H7 (cell line): ENCODE measurements around the gene HNRNPA2B1. TPM values are rescaled to one million over a fixed set of nuclear protein-coding genes. Genes with fewer than 3 reads are reported as not detected.
A peak's percentile ranks its signal among the peaks of the same experiment; 100 is the strongest.
"Not testable (repeated sequence)": the region's sequence is repeated elsewhere in the genome, so short reads cannot be mapped to it uniquely, and the experiment has no call there.

Experiments
- DNase-seq: peaks from one replicate; pipeline ENCODE4 v3.0.0; 2012
- H3K27me3 ChIP-seq: 2 replicates; pipeline ENCODE4 v1.6.0; 2011; ENCODE audit warnings: mild to moderate bottlenecking, low read length; ENCODE audit not compliant: control insufficient read depth, insufficient read depth
- H3K36me3 ChIP-seq: replicated peaks from 2 replicates; pipeline ENCODE4 v1.5.1; 2011; ENCODE audit warnings: low read length; ENCODE audit not compliant: control insufficient read depth, insufficient read depth
- H3K4me3 ChIP-seq: 2 replicates; pipeline ENCODE4 v1.5.1; 2011; ENCODE audit warnings: low read depth, mild to moderate bottlenecking, control low read depth, low read length, moderate library complexity; ENCODE audit not compliant: insufficient read depth
- total RNA-seq: library from RNA; depleted of rRNA; stranded (reverse); fragments of >200 nt; shearing (Covaris generic); gene quantifications from 2 replicates; pipeline ENCODE4 v1.2.3, GENCODE V29; 2014

The HNRNPA2B1 gene
- total RNA-seq, 1 experiment from 2014 or later, result 223 TPM

DNA sequence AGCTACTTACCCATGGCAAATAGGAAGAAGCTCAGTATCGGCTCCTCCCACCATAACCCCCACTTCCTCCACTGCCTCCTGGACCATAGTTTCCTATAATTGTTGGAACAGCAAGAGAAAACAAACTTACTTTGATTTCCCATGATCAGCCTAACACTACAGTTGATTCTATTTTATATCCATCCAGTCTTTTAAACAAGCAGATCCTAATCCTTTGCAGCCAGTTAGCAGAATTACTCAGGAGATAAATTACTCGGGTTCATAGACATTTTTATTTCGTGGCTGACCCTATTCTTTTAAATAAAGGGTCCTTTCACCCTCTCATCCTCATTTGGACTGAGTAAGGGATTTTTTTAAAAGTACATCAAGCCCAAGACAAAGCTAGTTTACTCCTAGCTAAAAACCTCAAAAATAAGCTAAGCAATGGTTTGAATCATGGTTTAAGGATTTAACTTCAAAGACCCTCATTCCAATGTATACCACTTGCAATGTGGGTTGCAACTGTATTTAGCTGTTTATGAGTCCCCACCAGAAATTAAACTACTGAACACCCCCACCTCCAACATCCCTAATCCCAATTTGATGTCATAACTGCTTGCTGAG, 8.0 kb downstream of the HNRNPA2B1 start:
- Histone ChIP-seq H3K4me3 (no peak overlapping the region), H3K36me3 (peaks cover 59% of the 10 kb centered on the region)

DNA sequence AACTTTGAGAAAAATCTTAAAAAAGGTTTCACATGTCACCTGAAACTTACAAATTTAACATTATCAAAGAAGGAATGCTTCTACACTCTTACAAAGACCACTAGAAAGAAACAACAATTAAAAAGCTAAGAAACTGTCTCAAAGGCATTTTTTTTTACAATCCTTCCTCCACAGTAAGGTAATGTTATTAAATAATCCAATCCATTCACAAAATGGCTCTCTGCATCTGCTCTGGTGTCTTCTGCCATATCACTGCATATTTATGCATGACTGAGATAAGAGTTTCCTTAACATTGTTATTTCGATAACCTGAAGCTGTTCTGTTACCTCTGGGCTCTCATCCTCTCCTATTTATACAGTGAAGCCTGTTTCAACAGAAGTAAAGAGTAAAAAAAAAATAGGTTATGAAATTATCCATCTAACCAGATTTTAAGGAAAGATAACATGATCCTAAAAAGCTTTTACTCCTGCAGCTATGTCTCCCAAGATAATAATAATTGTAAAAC, 8.5 kb downstream of the HNRNPA2B1 start:
- H3K4me3 ChIP-seq, result no peak overlapping the region
- peaks cover 55% of the 10 kb centered on the region for H3K36me3 ChIP-seq
- H3K27me3 ChIP-seq, result no peaks in the 10 kb centered on the region
- no peak for DNase-seq

More for the DNA sequence above, 8.0 kb downstream of the HNRNPA2B1 start:
- no peak for DNase-seq
- no peaks in the 10 kb centered on the region for H3K27me3 ChIP-seq

DNA sequence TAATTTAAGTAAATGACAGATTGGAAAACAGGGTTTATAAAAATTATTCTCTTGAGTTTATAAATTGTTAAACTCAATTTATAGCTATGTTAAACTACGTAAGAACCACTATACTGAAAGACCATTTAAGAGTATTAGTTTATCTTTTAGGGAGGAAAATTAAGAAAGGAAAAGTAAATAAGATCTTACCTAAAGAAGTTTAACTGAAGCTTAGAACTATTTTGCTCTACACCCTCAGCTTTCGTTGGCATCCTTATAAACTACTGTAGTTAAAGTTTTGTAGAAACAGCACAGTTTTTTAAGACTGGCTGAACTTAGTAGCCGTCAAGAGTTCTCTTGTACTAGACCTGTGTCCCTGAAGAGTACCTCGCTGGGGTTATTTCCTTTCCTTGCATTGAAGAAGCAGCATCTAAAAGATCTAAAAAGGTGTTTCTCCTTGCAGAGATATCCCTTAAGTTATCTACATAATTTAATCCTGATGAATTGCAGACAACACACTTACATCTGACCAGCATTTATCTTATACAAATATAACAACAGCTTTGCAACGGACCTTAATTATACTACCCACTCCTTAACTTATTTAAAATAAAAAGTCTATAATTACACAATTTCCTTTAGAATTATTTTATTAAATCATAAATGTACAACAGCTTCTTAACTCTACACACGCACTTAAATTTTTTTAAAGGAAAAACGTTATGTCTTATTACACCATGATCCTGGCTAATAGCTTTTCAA, 9.1 kb downstream of the HNRNPA2B1 start:
- H3K27me3 ChIP-seq, result no peaks in the 10 kb centered on the region
- DNase-seq, result no peak
- no peak overlapping the region for H3K4me3 ChIP-seq
- H3K36me3 ChIP-seq, result peaks cover 51% of the 10 kb centered on the region

DNA sequence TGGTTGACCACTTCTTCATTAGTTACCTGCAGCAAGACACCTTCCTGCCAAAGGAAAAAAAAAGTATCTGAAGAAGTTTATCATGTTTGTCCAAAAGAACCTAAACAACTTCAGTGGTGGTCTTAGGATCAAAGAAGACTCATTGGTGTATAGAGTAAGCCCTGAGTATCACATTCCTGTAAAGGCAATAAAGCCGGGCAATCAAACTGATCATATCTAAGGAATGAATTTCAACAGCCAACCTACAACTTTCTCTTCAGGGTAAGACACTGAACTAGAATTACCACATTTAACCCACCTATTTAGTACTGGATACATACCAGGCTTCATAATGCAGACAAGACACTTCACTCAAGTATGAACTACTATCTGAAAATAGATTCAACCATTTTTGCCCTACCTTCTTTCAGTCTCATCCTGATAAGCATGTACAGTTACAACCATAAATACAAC, 10.1 kb downstream of the HNRNPA2B1 start:
- no peaks in the 10 kb centered on the region for H3K27me3 ChIP-seq
- H3K36me3 ChIP-seq, result peaks cover 43% of the 10 kb centered on the region
- no peak for DNase-seq
- no peak overlapping the region for H3K4me3 ChIP-seq

DNA sequence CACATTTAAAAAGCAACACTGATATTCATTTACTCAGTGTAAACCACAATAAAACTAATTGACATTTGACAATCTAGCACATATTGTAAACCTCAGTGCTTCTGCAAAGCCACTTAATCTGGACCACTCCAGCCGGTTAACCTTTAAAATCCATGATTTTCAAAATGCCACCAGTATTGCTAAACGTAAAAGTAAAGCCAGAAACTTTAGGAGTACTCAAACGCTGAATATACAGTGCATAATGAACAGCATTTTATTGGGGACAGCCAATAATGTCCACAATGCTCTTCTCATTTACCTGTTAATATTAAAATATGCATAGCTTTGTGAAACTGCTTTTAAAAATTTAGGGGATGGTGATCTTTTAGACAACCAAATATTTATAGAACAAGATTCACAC, 10.8 kb downstream of the HNRNPA2B1 start:
- H3K36me3 ChIP-seq, result peaks cover 43% of the 10 kb centered on the region
- DNase-seq, result no peak

DNA sequence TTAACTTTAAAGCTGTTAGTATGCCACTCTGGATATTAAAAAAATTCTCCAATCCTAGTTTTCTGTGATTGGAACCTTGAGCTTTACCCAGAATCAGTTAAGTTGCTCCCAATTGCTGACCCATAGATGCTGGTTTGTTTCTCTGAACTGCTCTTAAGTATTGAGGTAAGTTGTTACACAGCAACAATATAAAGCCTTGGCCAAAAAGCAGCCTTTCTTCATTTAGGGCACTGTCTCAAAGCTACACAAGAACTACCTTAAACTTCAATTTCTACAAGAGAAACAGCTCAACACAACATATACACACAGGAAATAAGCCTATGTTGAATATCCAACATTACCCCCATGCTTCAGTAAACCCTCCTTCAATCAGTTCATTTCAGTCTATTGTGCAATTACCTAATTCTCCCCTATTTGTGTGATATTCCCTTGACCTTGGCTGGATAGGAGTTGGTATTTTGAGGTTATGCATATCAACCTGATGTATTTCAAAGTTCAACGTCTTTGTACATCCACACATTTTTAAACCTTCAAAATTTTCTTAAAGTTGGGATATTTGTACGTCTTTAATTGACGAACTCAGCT, 11.5 kb downstream of the HNRNPA2B1 start:
- Histone ChIP-seq H3K4me3 (no peak overlapping the region), H3K36me3 (peaks cover 39% of the 10 kb centered on the region), H3K27me3 (no peaks in the 10 kb centered on the region)
- no peak for DNase-seq

More for the DNA sequence above, 10.8 kb downstream of the HNRNPA2B1 start:
- Histone ChIP-seq H3K4me3 (no peak overlapping the region), H3K27me3 (no peaks in the 10 kb centered on the region)

DNA sequence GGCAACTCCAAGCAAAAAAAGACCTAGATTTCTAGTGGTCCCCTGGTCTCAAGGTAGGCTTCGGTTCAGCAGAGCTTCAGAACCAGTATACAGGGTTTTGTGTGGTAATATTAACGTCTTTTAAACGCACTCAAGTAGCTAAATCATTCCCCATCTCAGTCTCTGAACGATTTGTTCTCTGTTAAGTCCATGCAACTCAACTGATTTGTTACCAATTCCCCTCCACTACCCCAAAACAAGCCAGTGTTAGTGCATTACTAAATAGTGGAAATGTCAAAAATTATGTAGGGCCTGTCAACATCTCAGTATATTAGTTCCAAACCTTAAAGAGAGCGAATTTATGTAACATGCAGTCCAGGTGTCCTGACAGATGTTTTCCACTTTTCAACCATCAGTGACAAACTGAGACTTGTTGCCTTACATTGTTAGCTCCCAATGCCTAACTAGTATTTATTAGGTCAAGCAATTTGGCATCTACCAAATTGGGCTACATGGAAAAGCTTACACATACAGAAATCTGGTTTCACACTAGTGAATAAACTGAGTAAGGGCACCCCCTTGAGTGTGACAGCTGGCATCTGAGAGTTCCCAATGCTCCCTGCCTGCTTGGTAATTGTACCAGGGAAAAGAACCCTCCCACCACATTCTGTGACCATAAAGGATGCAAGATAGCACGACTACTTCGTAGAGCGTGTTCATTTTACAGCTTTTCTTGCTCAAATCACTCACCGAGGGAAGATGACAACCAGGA, 12.2 kb downstream of the HNRNPA2B1 start:
- peak; percentile 17 for DNase-seq
- Histone ChIP-seq H3K27me3 (no peaks in the 10 kb centered on the region), H3K4me3 (no peak overlapping the region), H3K36me3 (peaks cover 34% of the 10 kb centered on the region)

DNA sequence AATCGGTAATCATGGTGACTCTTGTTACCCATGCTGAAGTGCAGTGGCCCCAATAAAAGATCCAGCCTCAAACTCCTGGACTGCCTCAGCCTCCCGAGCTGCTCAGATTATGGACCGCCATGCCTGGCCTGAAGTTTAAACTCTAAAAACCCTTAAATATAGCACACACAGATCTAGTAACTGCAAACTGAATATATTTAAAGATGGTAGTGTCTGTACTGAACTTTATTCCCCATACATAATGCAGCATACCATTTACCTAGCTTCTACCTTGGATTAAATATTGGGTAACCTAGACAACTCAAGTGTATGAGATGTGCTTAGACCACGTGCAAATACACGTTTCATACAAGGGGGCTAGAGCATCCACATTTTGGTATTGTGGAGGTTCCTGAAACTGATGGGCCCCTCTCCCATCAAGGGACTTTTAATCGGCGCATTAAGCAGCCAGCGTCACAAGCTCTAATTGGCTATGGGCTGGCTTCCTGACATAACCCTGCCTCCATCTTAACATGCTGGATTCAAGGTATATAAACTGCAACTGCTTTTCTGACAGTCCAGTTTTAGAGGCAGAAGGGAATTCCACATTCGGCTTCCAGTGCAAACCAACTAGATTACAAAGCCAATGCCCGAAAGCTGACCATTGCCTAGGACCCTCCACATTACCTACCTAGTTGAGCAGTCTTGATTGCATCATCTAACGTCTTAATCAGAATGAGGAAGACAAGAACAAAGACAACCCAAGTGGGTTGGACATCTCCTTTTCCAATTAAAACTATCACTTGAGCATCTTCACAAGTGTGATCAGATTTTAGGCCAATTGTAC, 13.0 kb downstream of the HNRNPA2B1 start:
- Histone ChIP-seq H3K4me3 (no peak overlapping the region), H3K27me3 (no peaks in the 10 kb centered on the region), H3K36me3 (peaks cover 27% of the 10 kb centered on the region)
- no peak for DNase-seq

DNA sequence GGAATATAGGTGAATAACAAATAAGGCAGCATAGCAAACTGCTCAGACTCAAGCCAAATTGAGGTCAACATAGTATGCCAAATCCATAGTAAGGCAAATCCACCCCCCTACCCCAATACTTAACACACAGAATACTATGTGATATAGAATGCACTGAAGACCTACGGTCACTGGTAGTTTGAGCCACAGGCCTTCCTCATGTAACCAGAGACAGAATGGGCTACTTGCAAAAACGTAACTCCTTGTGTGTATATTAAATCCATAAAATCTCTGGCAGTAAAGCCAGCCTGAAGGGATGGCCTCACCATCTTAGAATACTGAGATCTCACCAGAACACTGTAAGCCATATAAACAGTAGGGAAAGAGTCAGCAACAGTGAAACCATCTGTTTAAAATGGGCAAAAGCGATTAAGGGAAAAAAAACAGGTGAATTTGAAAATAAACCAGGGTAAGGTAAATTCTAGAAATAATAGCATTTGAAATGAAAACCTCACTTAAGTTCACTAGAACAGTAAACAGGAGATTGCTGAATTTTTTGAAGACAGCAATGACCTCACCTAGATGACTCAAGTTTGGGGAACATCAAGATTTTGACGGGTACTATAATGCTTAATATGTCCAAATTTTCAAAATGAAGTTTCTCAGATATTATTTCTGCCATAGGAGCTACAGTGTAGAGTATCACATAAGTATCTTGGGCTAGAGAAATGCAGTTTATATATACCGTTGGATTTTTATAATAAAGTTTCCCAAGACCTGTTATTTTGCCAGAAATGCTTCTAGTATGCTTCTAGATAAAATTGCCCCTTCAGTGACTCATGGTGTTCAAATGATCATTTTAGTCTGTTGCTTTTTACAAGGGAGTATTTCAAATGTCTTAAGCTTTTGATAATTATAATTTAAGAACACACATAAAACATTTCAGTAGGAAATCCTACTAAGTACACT, 13.9 kb downstream of the HNRNPA2B1 start:
- Histone ChIP-seq H3K36me3 (peaks cover 19% of the 10 kb centered on the region), H3K27me3 (no peaks in the 10 kb centered on the region)

DNA sequence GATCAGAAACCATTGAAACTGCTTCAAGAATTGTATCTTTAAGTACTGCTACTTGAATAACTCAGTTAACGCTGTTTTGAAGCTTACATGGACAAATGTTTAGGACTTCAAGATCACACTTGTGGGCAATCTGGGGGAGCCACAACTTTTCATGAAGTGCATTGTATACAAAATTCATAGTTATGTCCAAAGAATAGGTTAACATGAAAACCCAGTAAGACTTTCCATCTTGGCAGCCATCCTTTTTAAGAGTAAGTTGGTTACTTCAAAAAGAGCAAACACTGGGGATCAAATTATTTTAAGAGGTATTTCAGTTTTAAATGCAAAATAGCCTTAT, 14.7 kb downstream of the HNRNPA2B1 start:
- Histone ChIP-seq H3K4me3 (no peak overlapping the region), H3K27me3 (no peaks in the 10 kb centered on the region), H3K36me3 (peaks cover 13% of the 10 kb centered on the region)
- no peak for DNase-seq

More for the DNA sequence above, 13.9 kb downstream of the HNRNPA2B1 start:
- no peak for DNase-seq
- H3K4me3 ChIP-seq, result no peak overlapping the region

DNA sequence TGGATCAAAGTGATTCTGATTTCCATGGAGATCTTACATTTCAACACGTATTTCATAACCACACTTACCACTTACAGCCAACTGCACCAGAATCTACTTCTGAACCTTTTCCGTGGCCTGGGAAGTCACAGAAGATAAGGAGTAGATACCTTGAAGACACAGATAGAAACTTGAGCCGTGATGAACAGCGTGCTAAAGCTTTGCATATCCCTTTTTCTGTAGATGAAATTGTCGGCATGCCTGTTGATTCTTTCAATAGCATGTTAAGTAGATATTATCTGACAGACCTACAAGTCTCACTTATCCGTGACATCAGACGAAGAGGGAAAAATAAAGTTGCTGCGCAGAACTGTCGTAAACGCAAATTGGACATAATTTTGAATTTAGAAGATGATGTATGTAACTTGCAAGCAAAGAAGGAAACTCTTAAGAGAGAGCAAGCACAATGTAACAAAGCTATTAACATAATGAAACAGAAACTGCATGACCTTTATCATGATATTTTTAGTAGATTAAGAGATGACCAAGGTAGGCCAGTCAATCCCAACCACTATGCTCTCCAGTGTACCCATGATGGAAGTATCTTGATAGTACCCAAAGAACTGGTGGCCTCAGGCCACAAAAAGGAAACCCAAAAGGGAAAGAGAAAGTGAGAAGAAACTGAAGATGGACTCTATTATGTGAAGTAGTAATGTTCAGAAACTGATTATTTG, 15.3 kb downstream of the HNRNPA2B1 start:
- no peak overlapping the region for H3K4me3 ChIP-seq
- H3K36me3 ChIP-seq, result peaks cover 9% of the 10 kb centered on the region
- H3K27me3 ChIP-seq, result no peaks in the 10 kb centered on the region
- DNase-seq, result no peak

DNA sequence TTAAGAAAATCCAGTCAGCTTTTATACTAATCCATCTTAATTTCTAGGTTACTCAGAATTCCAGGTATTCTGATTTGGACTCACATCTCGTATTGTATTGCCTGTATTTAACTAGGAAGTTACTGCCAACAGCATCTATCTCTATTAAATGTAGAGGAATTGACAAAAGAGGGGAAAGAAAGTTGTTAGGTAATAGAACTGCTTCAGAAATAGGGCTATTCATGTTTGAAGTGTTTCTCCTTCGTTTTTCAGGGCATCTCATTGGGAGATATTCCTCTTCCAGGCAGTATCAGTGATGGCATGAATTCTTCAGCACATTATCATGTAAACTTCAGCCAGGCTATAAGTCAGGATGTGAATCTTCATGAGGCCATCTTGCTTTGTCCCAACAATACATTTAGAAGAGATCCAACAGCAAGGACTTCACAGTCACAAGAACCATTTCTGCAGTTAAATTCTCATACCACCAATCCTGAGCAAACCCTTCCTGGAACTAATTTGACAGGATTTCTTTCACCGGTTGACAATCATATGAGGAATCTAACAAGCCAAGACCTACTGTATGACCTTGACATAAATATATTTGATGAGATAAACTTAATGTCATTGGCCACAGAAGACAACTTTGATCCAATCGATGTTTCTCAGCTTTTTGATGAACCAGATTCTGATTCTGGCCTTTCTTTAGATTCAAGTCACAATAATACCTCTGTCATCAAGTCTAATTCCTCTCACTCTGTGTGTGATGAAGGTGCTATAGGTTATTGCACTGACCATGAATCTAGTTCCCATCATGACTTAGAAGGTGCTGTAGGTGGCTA, 16.1 kb downstream of the HNRNPA2B1 start:
- not testable (repeated sequence) for H3K36me3 ChIP-seq, H3K4me3 ChIP-seq, H3K27me3 ChIP-seq, DNase-seq
